ENCODE results near the gene UGP2.

DNA sequence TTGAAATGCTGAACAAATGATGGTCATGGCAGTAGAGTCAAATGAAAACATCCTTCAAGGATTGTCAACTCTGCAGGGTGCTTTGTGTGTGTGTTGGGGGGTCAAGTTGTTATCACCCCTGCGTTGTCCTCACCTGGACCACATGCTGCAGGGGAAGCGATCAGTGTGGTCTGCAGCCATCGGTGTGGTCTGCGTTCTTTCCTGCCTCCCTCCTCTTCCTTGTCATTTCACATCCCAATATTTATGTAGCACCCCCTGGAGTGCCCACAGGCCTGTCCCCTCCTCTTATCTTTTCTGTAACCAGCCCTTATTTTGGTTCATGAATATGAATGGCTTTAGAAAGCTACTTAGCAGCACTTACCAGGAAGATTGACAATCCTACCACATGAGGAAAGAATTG, 38.9 kb downstream of the UGP2 start:
- TF ChIP-seq, protein P1, sequence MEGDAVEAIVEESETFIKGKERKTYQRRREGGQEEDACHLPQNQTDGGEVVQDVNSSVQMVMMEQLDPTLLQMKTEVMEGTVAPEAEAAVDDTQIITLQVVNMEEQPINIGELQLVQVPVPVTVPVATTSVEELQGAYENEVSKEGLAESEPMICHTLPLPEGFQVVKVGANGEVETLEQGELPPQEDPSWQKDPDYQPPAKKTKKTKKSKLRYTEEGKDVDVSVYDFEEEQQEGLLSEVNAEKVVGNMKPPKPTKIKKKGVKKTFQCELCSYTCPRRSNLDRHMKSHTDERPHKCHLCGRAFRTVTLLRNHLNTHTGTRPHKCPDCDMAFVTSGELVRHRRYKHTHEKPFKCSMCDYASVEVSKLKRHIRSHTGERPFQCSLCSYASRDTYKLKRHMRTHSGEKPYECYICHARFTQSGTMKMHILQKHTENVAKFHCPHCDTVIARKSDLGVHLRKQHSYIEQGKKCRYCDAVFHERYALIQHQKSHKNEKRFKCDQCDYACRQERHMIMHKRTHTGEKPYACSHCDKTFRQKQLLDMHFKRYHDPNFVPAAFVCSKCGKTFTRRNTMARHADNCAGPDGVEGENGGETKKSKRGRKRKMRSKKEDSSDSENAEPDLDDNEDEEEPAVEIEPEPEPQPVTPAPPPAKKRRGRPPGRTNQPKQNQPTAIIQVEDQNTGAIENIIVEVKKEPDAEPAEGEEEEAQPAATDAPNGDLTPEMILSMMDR (IDR thresholded peaks at IDR 0.05; ENCODE audit: insufficient read depth, low read length), result no peak
- no peak for TF ChIP-seq POLR2AphosphoS5 (IDR thresholded peaks at IDR 0.05; ENCODE audit: low read depth)
- TF ChIP-seq, protein P2, sequence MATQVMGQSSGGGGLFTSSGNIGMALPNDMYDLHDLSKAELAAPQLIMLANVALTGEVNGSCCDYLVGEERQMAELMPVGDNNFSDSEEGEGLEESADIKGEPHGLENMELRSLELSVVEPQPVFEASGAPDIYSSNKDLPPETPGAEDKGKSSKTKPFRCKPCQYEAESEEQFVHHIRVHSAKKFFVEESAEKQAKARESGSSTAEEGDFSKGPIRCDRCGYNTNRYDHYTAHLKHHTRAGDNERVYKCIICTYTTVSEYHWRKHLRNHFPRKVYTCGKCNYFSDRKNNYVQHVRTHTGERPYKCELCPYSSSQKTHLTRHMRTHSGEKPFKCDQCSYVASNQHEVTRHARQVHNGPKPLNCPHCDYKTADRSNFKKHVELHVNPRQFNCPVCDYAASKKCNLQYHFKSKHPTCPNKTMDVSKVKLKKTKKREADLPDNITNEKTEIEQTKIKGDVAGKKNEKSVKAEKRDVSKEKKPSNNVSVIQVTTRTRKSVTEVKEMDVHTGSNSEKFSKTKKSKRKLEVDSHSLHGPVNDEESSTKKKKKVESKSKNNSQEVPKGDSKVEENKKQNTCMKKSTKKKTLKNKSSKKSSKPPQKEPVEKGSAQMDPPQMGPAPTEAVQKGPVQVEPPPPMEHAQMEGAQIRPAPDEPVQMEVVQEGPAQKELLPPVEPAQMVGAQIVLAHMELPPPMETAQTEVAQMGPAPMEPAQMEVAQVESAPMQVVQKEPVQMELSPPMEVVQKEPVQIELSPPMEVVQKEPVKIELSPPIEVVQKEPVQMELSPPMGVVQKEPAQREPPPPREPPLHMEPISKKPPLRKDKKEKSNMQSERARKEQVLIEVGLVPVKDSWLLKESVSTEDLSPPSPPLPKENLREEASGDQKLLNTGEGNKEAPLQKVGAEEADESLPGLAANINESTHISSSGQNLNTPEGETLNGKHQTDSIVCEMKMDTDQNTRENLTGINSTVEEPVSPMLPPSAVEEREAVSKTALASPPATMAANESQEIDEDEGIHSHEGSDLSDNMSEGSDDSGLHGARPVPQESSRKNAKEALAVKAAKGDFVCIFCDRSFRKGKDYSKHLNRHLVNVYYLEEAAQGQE (IDR thresholded peaks at IDR 0.05; ENCODE audit: insufficient replicate concordance, low read depth), result no peak

Data from HL-60 (cell line).